Fibroblast of lung (primary cell): ENCODE measurements around the gene CREB3L1. TPM values are rescaled to one million over a fixed set of nuclear protein-coding genes. Genes with fewer than 3 reads are reported as not detected.

ENCODE experiments used
- DNase-seq, 2 donors: peaks; one replicate each; pipeline versions ENCODE4 v3.0.0 to v3.0.0-alpha.2; 2010; ENCODE audit warnings: low read depth in 2 of 2
- H2AFZ ChIP-seq: 2 replicates; pipeline ENCODE4 v1.5.1; 2012; ENCODE audit warnings: low read length, control low read depth, inconsistent platforms
- H3K27ac ChIP-seq: 2 replicates; pipeline ENCODE4 v1.5.1; 2011; ENCODE audit warnings: low read length, control low read depth; ENCODE audit not compliant: insufficient read depth
- H3K27me3 ChIP-seq: 2 replicates; pipeline ENCODE4 v1.5.1; 2011; ENCODE audit warnings: mild to moderate bottlenecking, low read length; ENCODE audit not compliant: control insufficient read depth, insufficient read depth
- H3K36me3 ChIP-seq: 2 replicates; pipeline ENCODE4 v1.5.1; 2011; ENCODE audit warnings: low read length; ENCODE audit not compliant: control insufficient read depth, insufficient read depth
- H3K4me1 ChIP-seq: 2 replicates; pipeline ENCODE4 v1.5.1; 2011; ENCODE audit warnings: low read length; ENCODE audit not compliant: control insufficient read depth, insufficient read depth; ENCODE audit errors: extremely low read depth
- H3K4me2 ChIP-seq: 2 replicates; pipeline ENCODE4 v1.5.1; 2011; ENCODE audit warnings: low read length, control low read depth; ENCODE audit not compliant: insufficient read depth; ENCODE audit errors: extremely low read depth
- H3K4me3 ChIP-seq, 4 experiments: fragments of 200-600 bp in 1 of 4; sonication (generic) in 1 of 4; replicated peaks in 1 of 4; 2 replicates each; pipeline ENCODE4 v1.5.1; 2011 to 2016; ENCODE audit warnings: low read length in 4 of 4, low read depth in 3 of 4, mild to moderate bottlenecking in 3 of 4, control low read depth in 2 of 4, inconsistent platforms in 1 of 4, mixed read lengths in 1 of 4; ENCODE audit not compliant: insufficient read depth in 1 of 4; ENCODE audit errors: control extremely low read depth in 1 of 4
- H3K79me2 ChIP-seq: 2 replicates; pipeline ENCODE4 v1.5.1; 2012; ENCODE audit warnings: mild to moderate bottlenecking, low read length, inconsistent platforms; ENCODE audit not compliant: control insufficient read depth, insufficient read depth
- H3K9ac ChIP-seq: 2 replicates; pipeline ENCODE4 v1.5.1; 2011; ENCODE audit warnings: mild to moderate bottlenecking, low read length, control low read depth; ENCODE audit not compliant: insufficient read depth
- H3K9me3 ChIP-seq: 2 replicates; pipeline ENCODE4 v1.5.1; 2012; ENCODE audit warnings: low read depth, low read length; ENCODE audit not compliant: control insufficient read depth, insufficient read depth
- H4K20me1 ChIP-seq: 2 replicates; pipeline ENCODE4 v1.5.1; 2011; ENCODE audit warnings: low read length; ENCODE audit not compliant: control insufficient read depth, insufficient read depth; ENCODE audit errors: extremely low read depth
- EZH2 ChIP-seq: IDR thresholded peaks from 2 replicates; pipeline ENCODE4 v1.5.1; 2012; ENCODE audit warnings: low read length, control low read depth, mild to moderate bottlenecking; ENCODE audit errors: missing control alignments
- polyA plus RNA-seq, 2 donors: library from polyadenylated mRNA; depleted of rRNA in 1 of 2; stranded (reverse) in 1 of 2; unstranded in 1 of 2; fragments of >200 nt; gene quantifications; 2 replicates each; pipeline ENCODE4 v1.2.1, GENCODE V29; 2011 to 2012; ENCODE audit warnings: missing spikeins in 1 of 2
- total RNA-seq: library from RNA; depleted of rRNA; stranded (reverse); fragments of >200 nt; gene quantifications from 2 replicates; pipeline ENCODE4 v1.2.1, GENCODE V29; 2014
- TF ChIP-seq, protein P1 (sequence below), 2 donors: IDR thresholded peaks in 1 of 2; conservative IDR thresholded peaks in 1 of 2; 1 replicate in 1 of 2; 2 replicates in 1 of 2; pipeline ENCODE4 v1.5.1; 2011 to 2012; ENCODE audit warnings: low read length in 2 of 2, control low read depth in 1 of 2, inconsistent platforms in 1 of 2, low read depth in 1 of 2, mild to moderate bottlenecking in 1 of 2

Gene CREB3L1
- total and polyA plus RNA-seq, 2 donors (not counting 1 experiment from before 2014, with no cell fraction given), result 18.8 to 28.4 TPM

GRCh38 chr11:46348566-46349401 lies 71.3 kb downstream of the CREB3L1 start:
- Histone ChIP-seq H3K4me2 (peak overlapping the region; percentile 88), H4K20me1 (no peaks in the 10 kb centered on the region), H3K4me3 (peak overlapping the region; percentile 74 to 91 (median 84)), H3K9ac (no peak overlapping the region), H3K9me3 (no peaks in the 10 kb centered on the region), H3K4me1 (peaks cover 13% of the 10 kb centered on the region), H3K79me2 (peaks cover 19% of the 10 kb centered on the region), H3K27me3 (no peaks in the 10 kb centered on the region), H3K27ac (no peak overlapping the region), H3K36me3 (no peaks in the 10 kb centered on the region), H2AFZ (no peak overlapping the region)
- DNase-seq, result no peak
- no peak for TF ChIP-seq EZH2
- TF ChIP-seq, protein P1, sequence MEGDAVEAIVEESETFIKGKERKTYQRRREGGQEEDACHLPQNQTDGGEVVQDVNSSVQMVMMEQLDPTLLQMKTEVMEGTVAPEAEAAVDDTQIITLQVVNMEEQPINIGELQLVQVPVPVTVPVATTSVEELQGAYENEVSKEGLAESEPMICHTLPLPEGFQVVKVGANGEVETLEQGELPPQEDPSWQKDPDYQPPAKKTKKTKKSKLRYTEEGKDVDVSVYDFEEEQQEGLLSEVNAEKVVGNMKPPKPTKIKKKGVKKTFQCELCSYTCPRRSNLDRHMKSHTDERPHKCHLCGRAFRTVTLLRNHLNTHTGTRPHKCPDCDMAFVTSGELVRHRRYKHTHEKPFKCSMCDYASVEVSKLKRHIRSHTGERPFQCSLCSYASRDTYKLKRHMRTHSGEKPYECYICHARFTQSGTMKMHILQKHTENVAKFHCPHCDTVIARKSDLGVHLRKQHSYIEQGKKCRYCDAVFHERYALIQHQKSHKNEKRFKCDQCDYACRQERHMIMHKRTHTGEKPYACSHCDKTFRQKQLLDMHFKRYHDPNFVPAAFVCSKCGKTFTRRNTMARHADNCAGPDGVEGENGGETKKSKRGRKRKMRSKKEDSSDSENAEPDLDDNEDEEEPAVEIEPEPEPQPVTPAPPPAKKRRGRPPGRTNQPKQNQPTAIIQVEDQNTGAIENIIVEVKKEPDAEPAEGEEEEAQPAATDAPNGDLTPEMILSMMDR (conservative IDR thresholded peaks at IDR 0.05 in 1 of 2, IDR thresholded peaks at IDR 0.05 in 1 of 2; ENCODE audit: low read depth in 1 of 2, low read length in 2 of 2), result no peak

DNA sequence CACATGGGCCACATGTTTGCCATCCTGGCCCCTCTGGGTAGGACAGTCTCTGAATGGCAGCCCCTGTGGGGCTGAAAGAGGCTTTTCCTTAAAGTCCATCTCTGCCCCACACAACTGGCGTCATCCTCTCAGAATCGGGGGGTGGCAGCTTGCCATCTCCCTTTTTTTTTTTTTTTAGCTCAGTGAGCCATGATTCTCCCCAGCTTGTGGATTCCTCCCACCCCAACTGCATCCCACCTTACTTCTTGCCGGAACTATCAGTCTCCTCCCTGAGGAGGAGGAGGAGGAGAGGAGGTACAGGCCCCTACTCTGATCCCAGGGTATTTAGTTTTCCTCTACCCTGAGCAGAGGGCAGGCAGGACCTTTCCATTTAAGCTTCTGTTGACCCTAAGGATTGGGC lies 73.2 kb downstream of the CREB3L1 start:
- Histone ChIP-seq H3K79me2 (peaks cover 19% of the 10 kb centered on the region), H3K4me3 (no peak overlapping the region), H3K36me3 (no peaks in the 10 kb centered on the region), H3K27ac (no peak overlapping the region), H3K4me2 (no peak overlapping the region), H3K27me3 (no peaks in the 10 kb centered on the region), H2AFZ (no peak overlapping the region), H3K9ac (no peak overlapping the region), H3K4me1 (peaks cover 13% of the 10 kb centered on the region), H4K20me1 (no peaks in the 10 kb centered on the region), H3K9me3 (no peaks in the 10 kb centered on the region)
- DNase-seq, result no peak
- no peak for TF ChIP-seq EZH2
- TF ChIP-seq, protein P1 (conservative IDR thresholded peaks at IDR 0.05 in 1 of 2, IDR thresholded peaks at IDR 0.05 in 1 of 2; ENCODE audit: low read depth in 1 of 2, low read length in 2 of 2), result no peak

GRCh38 chr11:46351148-46351547 lies 73.7 kb downstream of the CREB3L1 start:
- Histone ChIP-seq H3K4me2 (no peak overlapping the region), H3K27ac (no peak overlapping the region), H4K20me1 (no peaks in the 10 kb centered on the region), H3K36me3 (no peaks in the 10 kb centered on the region), H2AFZ (no peak overlapping the region), H3K9me3 (no peaks in the 10 kb centered on the region), H3K27me3 (no peaks in the 10 kb centered on the region), H3K9ac (no peak overlapping the region), H3K4me1 (peaks cover 13% of the 10 kb centered on the region), H3K79me2 (peaks cover 19% of the 10 kb centered on the region), H3K4me3 (no peak overlapping the region)
- no peak for DNase-seq
- TF ChIP-seq, protein P1 (conservative IDR thresholded peaks at IDR 0.05 in 1 of 2, IDR thresholded peaks at IDR 0.05 in 1 of 2; ENCODE audit: low read depth in 1 of 2, low read length in 2 of 2), result no peak
- no peak for TF ChIP-seq EZH2
